Measurements from ENCODE around the gene PHKB.
"Not testable (repeated sequence)": the region's sequence is repeated elsewhere in the genome, so short reads cannot be mapped to it uniquely, and the experiment has no call there.

Gene PHKB

DNA sequence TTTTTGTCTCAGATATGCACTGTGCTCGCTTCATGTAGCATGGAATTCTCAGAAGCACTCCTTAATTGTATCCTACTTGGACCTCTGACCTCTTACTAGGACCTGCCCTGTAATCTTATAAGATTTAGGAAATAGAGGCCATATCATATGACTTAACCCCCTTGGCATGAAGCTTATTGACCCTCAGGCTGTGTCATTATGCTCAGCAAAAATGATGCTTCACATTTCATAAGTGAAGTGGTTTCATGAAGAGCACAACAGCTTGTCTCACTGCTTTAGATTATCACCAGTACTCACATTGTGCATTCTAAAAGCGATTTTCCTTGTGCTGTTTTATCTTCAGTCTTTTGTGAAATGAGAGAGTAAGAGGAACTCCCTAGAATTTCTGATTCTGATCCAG is 6.4 kb downstream of the PHKB start:
- DNase-seq (ENCODE audit: insufficient read length, low spot score) (no peak), FAIRE-seq (no peak)
- TF ChIP-seq PAX5 (IDR thresholded peaks at IDR 0.05; ENCODE audit: insufficient read depth, low read length, severe bottlenecking) = no peak
- TF ChIP-seq POLR2A (IDR thresholded peaks at IDR 0.05; ENCODE audit: low read depth, low read length) = no peak
- no peak for TF ChIP-seq POU2F2 (IDR thresholded peaks at IDR 0.05; ENCODE audit: low read depth, low read length)
- no peak for TF ChIP-seq POLR2AphosphoS5 (IDR thresholded peaks at IDR 0.05; ENCODE audit: low read depth, low read length)
- no peak for TF ChIP-seq SPI1 (IDR thresholded peaks at IDR 0.05; ENCODE audit: low read depth, low read length)
- no peak for TF ChIP-seq TAF1 (IDR thresholded peaks at IDR 0.05; ENCODE audit: low read depth, low read length)

DNA sequence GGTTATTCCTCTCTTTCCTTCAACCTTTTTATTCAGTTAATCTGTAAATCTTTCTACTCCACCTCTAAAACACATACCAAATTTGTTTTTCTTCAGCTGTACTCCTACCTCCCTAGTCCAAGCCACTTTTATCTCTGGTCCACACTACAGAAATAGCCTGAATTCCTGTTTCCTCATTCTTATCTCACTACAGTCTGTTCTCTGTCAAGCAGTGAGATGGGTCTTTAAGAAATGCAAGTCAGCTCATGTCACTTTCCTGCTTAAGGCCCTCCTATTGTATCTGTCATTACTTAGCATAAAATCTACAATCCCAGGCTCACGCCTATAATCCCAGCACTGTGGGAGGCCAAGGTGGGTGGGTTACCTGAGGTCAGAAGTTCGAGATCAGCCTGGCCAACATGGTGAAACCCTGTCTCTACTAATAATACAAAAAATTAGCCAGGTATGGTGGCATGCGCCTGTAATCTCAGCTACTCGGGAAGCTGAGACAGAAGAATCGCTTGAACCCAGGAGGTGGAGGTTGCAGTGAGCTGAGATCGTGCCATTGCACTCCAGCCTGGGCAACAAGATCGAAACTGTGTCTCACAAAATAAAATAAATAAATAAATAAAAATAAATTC is 7.0 kb downstream of the PHKB start:
- not testable (repeated sequence) for DNase-seq (ENCODE audit: insufficient read length, low spot score); FAIRE-seq

DNA sequence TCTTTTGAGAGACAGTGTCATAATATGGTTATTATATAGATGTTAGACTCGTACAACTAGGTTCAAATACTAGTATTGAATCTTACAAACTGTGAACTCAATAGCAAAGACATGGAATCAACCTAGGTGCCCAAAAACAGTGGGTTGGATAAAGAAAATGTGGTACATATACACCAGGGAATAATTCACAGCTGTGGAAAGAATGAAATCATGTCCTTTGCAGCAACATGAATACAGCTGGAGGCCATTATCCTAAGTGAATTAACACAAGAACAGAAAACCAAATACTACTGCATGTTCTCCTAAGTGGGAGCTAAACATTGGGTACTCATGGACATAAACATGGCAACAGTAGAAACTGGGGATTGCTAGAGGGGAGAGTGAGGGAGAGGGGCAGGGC is 8.1 kb downstream of the PHKB start:
- DNase-seq (ENCODE audit: insufficient read length, low spot score) (no peak), FAIRE-seq (no peak)
- TF ChIP-seq POLR2A (IDR thresholded peaks at IDR 0.05; ENCODE audit: low read depth, low read length) (no peak), SPI1 (IDR thresholded peaks at IDR 0.05; ENCODE audit: low read depth, low read length) (no peak), POU2F2 (IDR thresholded peaks at IDR 0.05; ENCODE audit: low read depth, low read length) (no peak), TAF1 (IDR thresholded peaks at IDR 0.05; ENCODE audit: low read depth, low read length) (no peak), POLR2AphosphoS5 (IDR thresholded peaks at IDR 0.05; ENCODE audit: low read depth, low read length) (no peak), PAX5 (IDR thresholded peaks at IDR 0.05; ENCODE audit: insufficient read depth, low read length, severe bottlenecking) (no peak)

DNA sequence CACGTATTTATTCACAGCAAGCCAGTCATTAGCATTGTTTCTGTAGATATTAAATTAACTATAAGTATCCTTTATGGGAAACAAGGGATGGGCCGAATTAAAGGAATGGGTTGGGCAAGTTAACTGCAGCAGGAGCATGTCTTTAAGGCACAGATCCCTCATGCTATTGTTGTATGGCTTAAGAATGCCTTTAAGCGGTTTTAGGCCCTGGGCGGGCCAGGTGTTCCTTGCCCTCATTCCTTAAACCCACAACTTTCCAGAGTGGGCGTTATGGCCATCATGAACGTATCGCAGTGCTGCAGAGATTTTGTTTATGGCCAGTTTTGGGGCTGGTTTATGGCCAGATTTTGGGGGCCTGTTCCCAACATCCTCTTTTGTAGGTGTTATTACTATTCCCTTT is 9.1 kb downstream of the PHKB start:
- FAIRE-seq (no peak), DNase-seq (ENCODE audit: insufficient read length, low spot score) (no peak)
- TF ChIP-seq POLR2AphosphoS5 (IDR thresholded peaks at IDR 0.05; ENCODE audit: low read depth, low read length) = no peak
- TF ChIP-seq TAF1 (IDR thresholded peaks at IDR 0.05; ENCODE audit: low read depth, low read length) = no peak
- TF ChIP-seq PAX5 (IDR thresholded peaks at IDR 0.05; ENCODE audit: insufficient read depth, low read length, severe bottlenecking) = no peak
- no peak for TF ChIP-seq POU2F2 (IDR thresholded peaks at IDR 0.05; ENCODE audit: low read depth, low read length)
- no peak for TF ChIP-seq SPI1 (IDR thresholded peaks at IDR 0.05; ENCODE audit: low read depth, low read length)
- TF ChIP-seq POLR2A (IDR thresholded peaks at IDR 0.05; ENCODE audit: low read depth, low read length) = no peak

DNA sequence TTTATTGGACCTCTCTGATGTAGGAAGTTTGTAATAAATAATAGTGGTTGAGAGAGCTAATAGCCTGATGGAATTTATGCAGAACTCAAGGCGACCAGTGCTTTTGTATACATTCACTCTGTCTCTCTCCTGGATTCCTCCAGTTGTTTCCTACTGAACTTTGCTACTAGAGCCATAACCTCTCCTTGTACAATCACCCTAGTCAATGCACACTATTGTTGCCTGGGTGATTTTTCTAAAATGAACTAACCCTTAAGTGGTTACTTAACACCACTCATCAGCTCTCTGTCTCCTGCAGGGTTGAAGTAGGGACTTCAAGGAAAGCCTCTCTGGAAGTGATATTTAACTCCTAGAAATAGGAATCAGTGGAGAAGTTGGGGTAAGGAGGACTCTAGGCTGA is 9.7 kb downstream of the PHKB start:
- TF ChIP-seq SPI1 (IDR thresholded peaks at IDR 0.05; ENCODE audit: low read depth, low read length) (no peak), POLR2AphosphoS5 (IDR thresholded peaks at IDR 0.05; ENCODE audit: low read depth, low read length) (no peak), POLR2A (IDR thresholded peaks at IDR 0.05; ENCODE audit: low read depth, low read length) (no peak), PAX5 (IDR thresholded peaks at IDR 0.05; ENCODE audit: insufficient read depth, low read length, severe bottlenecking) (no peak), POU2F2 (IDR thresholded peaks at IDR 0.05; ENCODE audit: low read depth, low read length) (no peak), TAF1 (IDR thresholded peaks at IDR 0.05; ENCODE audit: low read depth, low read length) (no peak)
- DNase-seq (ENCODE audit: insufficient read length, low spot score) (no peak), FAIRE-seq (no peak)

DNA sequence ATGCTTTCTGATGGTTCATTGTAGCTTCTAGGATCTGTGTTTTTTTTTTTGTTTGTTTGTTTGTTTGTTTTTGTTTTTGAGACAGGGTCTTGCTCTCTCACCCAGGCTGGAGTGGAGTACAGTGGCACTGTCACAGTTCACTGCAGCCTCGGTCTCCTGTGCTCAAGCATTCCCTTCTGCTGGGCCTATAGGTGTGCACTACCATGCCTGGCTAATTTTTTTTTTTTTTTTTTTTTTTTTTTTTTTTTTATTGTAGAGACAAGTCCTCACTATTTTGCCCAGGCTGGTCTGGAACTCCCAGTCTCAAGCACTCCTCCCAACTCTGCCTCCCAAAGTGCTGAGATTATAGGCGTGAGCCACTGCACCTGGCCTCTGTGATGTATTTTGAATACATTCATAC is 11.9 kb downstream of the PHKB start:
- not testable (repeated sequence) for DNase-seq (ENCODE audit: insufficient read length, low spot score); FAIRE-seq

DNA sequence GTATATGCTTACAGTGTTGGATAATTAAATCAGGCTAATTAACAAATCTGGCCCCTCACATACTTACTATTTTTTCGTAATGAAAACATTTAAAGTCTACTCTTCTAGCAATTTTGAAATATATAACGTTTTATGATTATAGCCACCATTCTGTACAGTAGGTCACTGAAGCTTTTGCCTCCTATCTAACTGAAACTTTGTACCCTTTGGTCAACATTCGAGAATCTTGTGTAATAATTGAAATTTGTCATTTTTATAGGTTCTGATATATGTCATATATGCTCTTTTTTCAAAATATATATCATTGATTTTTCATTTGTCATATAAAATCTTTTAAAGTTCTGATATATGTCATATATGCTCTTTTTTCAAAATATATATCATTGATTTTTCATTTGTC is 12.7 kb downstream of the PHKB start:
- no peak for FAIRE-seq
- TF ChIP-seq TAF1 (IDR thresholded peaks at IDR 0.05; ENCODE audit: low read depth, low read length) (no peak), PAX5 (IDR thresholded peaks at IDR 0.05; ENCODE audit: insufficient read depth, low read length, severe bottlenecking) (no peak), POU2F2 (IDR thresholded peaks at IDR 0.05; ENCODE audit: low read depth, low read length) (no peak)
- no peak for DNase-seq (ENCODE audit: insufficient read length, low spot score)

DNA sequence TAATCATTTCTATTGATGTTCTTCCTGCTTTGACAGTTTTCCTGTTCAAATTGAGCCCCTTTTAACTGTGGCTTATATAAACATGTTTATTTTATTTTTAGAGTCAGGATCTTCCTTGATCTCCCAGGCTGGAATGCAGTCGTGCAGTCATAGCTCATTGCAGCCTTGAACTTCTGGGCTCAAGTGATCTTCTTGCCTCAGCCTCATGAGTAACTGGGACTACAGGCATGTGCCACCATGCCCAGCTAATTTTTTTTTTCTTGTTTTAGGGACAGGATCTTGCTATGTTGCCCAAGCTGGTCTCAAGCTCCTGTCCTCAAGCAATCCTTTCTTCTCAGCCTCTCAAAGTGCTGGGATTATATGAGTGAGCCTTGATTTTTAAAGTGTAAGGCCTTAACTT is 14.7 kb downstream of the PHKB start:
- DNase-seq (ENCODE audit: insufficient read length, low spot score) = no peak
- FAIRE-seq = no peak
- TF ChIP-seq PAX5 (IDR thresholded peaks at IDR 0.05; ENCODE audit: insufficient read depth, low read length, severe bottlenecking) (no peak), POLR2AphosphoS5 (IDR thresholded peaks at IDR 0.05; ENCODE audit: low read depth, low read length) (no peak), SPI1 (IDR thresholded peaks at IDR 0.05; ENCODE audit: low read depth, low read length) (no peak), POLR2A (IDR thresholded peaks at IDR 0.05; ENCODE audit: low read depth, low read length) (no peak), TAF1 (IDR thresholded peaks at IDR 0.05; ENCODE audit: low read depth, low read length) (no peak), POU2F2 (IDR thresholded peaks at IDR 0.05; ENCODE audit: low read depth, low read length) (no peak)

DNA sequence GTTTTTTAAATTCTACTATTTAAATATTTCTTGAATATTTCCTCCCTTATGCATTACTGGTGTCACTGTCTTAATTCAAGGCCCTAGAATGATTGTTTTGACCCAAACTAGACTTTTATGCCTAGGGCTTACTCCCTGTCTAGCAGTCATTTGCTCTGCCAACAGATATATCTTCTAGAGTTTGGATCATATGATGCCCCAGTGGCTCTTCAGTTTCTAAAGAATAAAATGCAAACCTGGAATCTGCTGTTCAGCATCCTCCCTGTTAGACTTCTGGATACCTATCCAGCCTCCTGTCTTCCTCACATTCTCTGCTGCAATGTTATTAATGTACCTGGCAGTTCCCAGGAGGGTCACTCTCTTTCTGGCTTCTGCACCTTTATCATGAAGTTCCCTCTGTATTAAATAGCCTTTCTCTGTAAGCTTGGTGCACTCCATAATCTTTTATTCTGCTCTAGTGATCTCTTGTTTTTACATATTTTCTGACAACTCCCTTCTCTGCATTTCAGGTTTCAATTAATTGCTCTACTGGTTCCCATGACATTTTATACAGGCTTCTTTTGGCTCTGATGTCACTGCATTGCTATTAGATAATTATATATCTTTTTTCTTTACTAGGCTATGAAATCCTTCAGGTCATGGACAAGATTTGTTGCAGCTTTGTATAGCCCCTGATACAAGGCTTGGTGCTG is 15.7 kb downstream of the PHKB start:
- TF ChIP-seq PAX5 (IDR thresholded peaks at IDR 0.05; ENCODE audit: insufficient read depth, low read length, severe bottlenecking) (no peak), POU2F2 (IDR thresholded peaks at IDR 0.05; ENCODE audit: low read depth, low read length) (no peak), POLR2A (IDR thresholded peaks at IDR 0.05; ENCODE audit: low read depth, low read length) (no peak), POLR2AphosphoS5 (IDR thresholded peaks at IDR 0.05; ENCODE audit: low read depth, low read length) (no peak), TAF1 (IDR thresholded peaks at IDR 0.05; ENCODE audit: low read depth, low read length) (no peak), SPI1 (IDR thresholded peaks at IDR 0.05; ENCODE audit: low read depth, low read length) (no peak)
- FAIRE-seq (no peak), DNase-seq (ENCODE audit: insufficient read length, low spot score) (no peak)

DNA sequence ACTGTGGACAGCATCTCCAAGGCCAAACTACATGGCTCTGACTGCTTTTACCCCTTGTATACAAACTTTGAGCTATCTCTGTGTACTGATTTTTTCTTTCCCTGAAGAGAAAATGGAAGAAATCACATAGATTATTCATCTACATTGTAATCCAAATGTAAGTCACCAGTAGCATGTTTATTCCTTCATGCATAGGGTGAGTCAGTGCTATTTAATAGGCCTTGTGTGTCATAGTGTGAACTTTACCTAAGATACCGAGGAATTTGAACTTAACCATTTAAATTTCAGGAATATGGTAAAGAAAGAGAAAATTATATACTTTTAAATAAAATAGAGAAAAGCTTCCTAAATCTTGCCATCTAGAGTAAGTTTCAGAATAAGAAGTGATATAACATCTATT is 16.5 kb downstream of the PHKB start:
- FAIRE-seq (no peak), DNase-seq (ENCODE audit: insufficient read length, low spot score) (no peak)
- TF ChIP-seq TAF1 (IDR thresholded peaks at IDR 0.05; ENCODE audit: low read depth, low read length) (no peak), PAX5 (IDR thresholded peaks at IDR 0.05; ENCODE audit: insufficient read depth, low read length, severe bottlenecking) (no peak), SPI1 (IDR thresholded peaks at IDR 0.05; ENCODE audit: low read depth, low read length) (no peak), POLR2AphosphoS5 (IDR thresholded peaks at IDR 0.05; ENCODE audit: low read depth, low read length) (no peak), POLR2A (IDR thresholded peaks at IDR 0.05; ENCODE audit: low read depth, low read length) (no peak), POU2F2 (IDR thresholded peaks at IDR 0.05; ENCODE audit: low read depth, low read length) (no peak)

All from GM12891 (cell line).